Activated CD4-positive, alpha-beta T cell treated with anti-CD3 and anti-CD28 coated beads for 36 hours (primary cell): ENCODE results near the gene SOX12. TPM values are rescaled to one million over a fixed set of nuclear protein-coding genes. Genes with fewer than 3 reads are reported as not detected.

Experiments
- ATAC-seq: fragments of 200-7000 bp; cut with Tn5 transposase; one replicate; pipeline ENCODE4 v1.10.0; 2021; ENCODE audit warnings: mild to moderate bottlenecking, moderate library complexity
- CTCF ChIA-PET: fragments of 350-600 bp; sonication (Branson Sonifier 250); formaldehyde crosslinking; loops from one replicate; lab custom pipeline; 2021; ENCODE audit warnings: antibody characterized with exemption; lab: Charles Lee
- POLR2A ChIA-PET: fragments of 350-600 bp; sonication (Branson Sonifier 250); formaldehyde crosslinking; loops from one replicate; lab custom pipeline; 2021; ENCODE audit warnings: antibody characterized with exemption, inconsistent platforms; lab: Charles Lee
- DNase-seq: peaks from one replicate; pipeline ENCODE4 v3.0.0-alpha.2; 2020
- H3K27ac Mint-ChIP-seq: one replicate; pipeline ENCODE4 v1.8.0; 2021; ENCODE audit warnings: mixed read lengths
- H3K27me3 Mint-ChIP-seq: one replicate; pipeline ENCODE4 v1.8.0; 2021; ENCODE audit warnings: mixed read lengths
- H3K36me3 Mint-ChIP-seq: one replicate; pipeline ENCODE4 v1.8.0; 2021; ENCODE audit warnings: low read depth, mixed read lengths
- H3K4me1 Mint-ChIP-seq: one replicate; pipeline ENCODE4 v1.8.0; 2021; ENCODE audit warnings: mixed read lengths
- H3K4me3 Mint-ChIP-seq: one replicate; pipeline ENCODE4 v1.8.0; 2021; ENCODE audit warnings: mild to moderate bottlenecking, moderate library complexity, mixed read lengths
- H3K9me3 Mint-ChIP-seq: one replicate; pipeline ENCODE4 v1.8.0; 2021; ENCODE audit warnings: low read depth, mixed read lengths
- intact Hi-C, 2 experiments: fragments of 100-400 bp; cut with DNase I in 1 of 2; cut with micrococcal nuclease in 1 of 2; formaldehyde crosslinking; loops; one replicate each; pipeline versions ENCODE4 v1.14.2 to v1.15.1; 2022 to 2024; cut with DNase I, micrococcal nuclease
- total RNA-seq, 2 experiments: library from RNA; stranded (reverse); gene quantifications; one replicate each; pipeline ENCODE4 v1.2.3, GENCODE V29; 2021

The SOX12 gene
- total RNA-seq, 2 experiments from 2014 or later: 8.1 to 8.5 TPM

- H3K4me1 Mint-ChIP-seq: peaks cover 15% of the 10 kb centered on the region
- peaks cover 2% of the 10 kb centered on the region for H3K36me3 Mint-ChIP-seq
- CTCF ChIA-PET: interaction anchor here (1.2 kb wide), 1 partner anchor 40 kb away, joined by 4 read pairs; no protein-coding TSS in a partner anchor
- peak within 1 kb of the TSS; percentile 85 for H3K27ac Mint-ChIP-seq
- peak; percentile 94 for DNase-seq
- POLR2A ChIA-PET: no interaction called here
- peak; percentile 94 for ATAC-seq
- intact Hi-C loops: loop anchor here (1.0 kb wide), 4 partner anchors 20 to 35 kb away; partner anchors contain the start of gene SOX12 (in 1 of the 2)
- H3K27me3 Mint-ChIP-seq: no peaks in the 10 kb centered on the region
- H3K4me3 Mint-ChIP-seq: no peak within 1 kb of the TSS
- H3K9me3 Mint-ChIP-seq: no peaks in the 10 kb centered on the region
Observed at GRCh38 chr20:290084-290831, 35.1 kb upstream of the SOX12 start, which contains the start of gene C20orf96. TSS of gene C20orf96 (minus strand) at chr20:290750. CDS start at chr20:290610, 140 bp downstream.

GRCh38 chr20:294602-295001, 30.8 kb upstream of the SOX12 start:
- no peaks in the 10 kb centered on the region for H3K9me3 Mint-ChIP-seq
- POLR2A ChIA-PET: no interaction called here
- CTCF ChIA-PET: interaction anchor here (0.7 to 1.4 kb wide), 2 partner anchors 36 to 1554 kb away, joined by 3 to 5 read pairs; no protein-coding TSS in a partner anchor
- no peak overlapping the region for H3K4me3 Mint-ChIP-seq
- H3K36me3 Mint-ChIP-seq: peaks cover 19% of the 10 kb centered on the region
- H3K4me1 Mint-ChIP-seq: peaks cover 21% of the 10 kb centered on the region
- no peak for ATAC-seq
- no peaks in the 10 kb centered on the region for H3K27me3 Mint-ChIP-seq
- DNase-seq: no peak
- no peak overlapping the region for H3K27ac Mint-ChIP-seq
- intact Hi-C loops: no loop called here

GRCh38 chr20:295804-296203, 29.5 kb upstream of the SOX12 start:
- no peak for DNase-seq
- ChIA-PET POLR2A (no interaction called here), CTCF (interaction anchor here (1.3 kb wide), 1 partner anchor 28 kb away, joined by 3 read pairs; no protein-coding TSS in a partner anchor)
- Mint-ChIP-seq H3K27ac (peak overlapping the region; percentile 66), H3K4me3 (peak overlapping the region; percentile 100), H3K9me3 (no peaks in the 10 kb centered on the region), H3K27me3 (no peaks in the 10 kb centered on the region), H3K36me3 (peaks cover 25% of the 10 kb centered on the region), H3K4me1 (peaks cover 29% of the 10 kb centered on the region)
- no peak for ATAC-seq
- intact Hi-C loops: no loop called here

- intact Hi-C loops: loop anchor here (1.0 kb wide), 4 partner anchors 27 to 246 kb away; partner anchors contain the start of genes CSNK2A1 (in 1 of the 2) and RBCK1 (in 1 of the 2)
- Mint-ChIP-seq H3K36me3 (peaks cover 31% of the 10 kb centered on the region), H3K9me3 (no peaks in the 10 kb centered on the region), H3K4me3 (peak within 1 kb of the TSS; percentile 100), H3K27ac (peak within 1 kb of the TSS; percentile 99), H3K27me3 (no peaks in the 10 kb centered on the region), H3K4me1 (peaks cover 44% of the 10 kb centered on the region)
- ATAC-seq: peak; percentile 81
- ChIA-PET CTCF (interaction anchor here (0.6 to 1.3 kb wide), 4 partner anchors 26 to 136 kb away, joined by 3 read pairs; no protein-coding TSS in a partner anchor), POLR2A (interaction anchor here (0.6 to 2.0 kb wide), 3 partner anchors 20 to 41 kb away, joined by 7 to 8 read pairs (median 8); partner anchors contain the start of gene SOX12)
- DNase-seq: peak; percentile 92
Observed at GRCh38 chr20:297098-297924, 28.0 kb upstream of the SOX12 start, which contains the start of gene ZCCHC3. TSS of gene ZCCHC3 (plus strand) at chr20:297570. CDS start at chr20:297587, 17 bp downstream.

- Mint-ChIP-seq H3K36me3 (peaks cover 31% of the 10 kb centered on the region), H3K4me3 (peak overlapping the region; percentile 100), H3K4me1 (peaks cover 52% of the 10 kb centered on the region), H3K27me3 (no peaks in the 10 kb centered on the region), H3K9me3 (no peaks in the 10 kb centered on the region), H3K27ac (peak overlapping the region; percentile 99)
- ATAC-seq (peak; percentile 40), DNase-seq (peak; percentile 72)
- POLR2A ChIA-PET: interaction anchor here (0.7 to 2.0 kb wide), 2 partner anchors 21 to 27 kb away, joined by 7 to 8 read pairs; partner anchors contain the start of gene SOX12
- CTCF ChIA-PET: interaction anchor here (0.9 to 6.1 kb wide), 6 partner anchors 10 to 39 kb away, joined by 3 to 40 read pairs (median 4); no protein-coding TSS in a partner anchor
- intact Hi-C loops: loop anchor here (1.0 kb wide), 5 partner anchors 12 to 245 kb away; partner anchors contain the start of genes CSNK2A1 (in 1 of the 2) and RBCK1 (in 1 of the 2)
Observed at GRCh38 chr20:297925-298775, 27.2 kb upstream of the SOX12 start.

- DNase-seq: no peak
- CTCF ChIA-PET: interaction anchor here (0.9 to 6.1 kb wide), 8 partner anchors 9 to 40 kb away, joined by 3 to 40 read pairs (median 4); no protein-coding TSS in a partner anchor
- Mint-ChIP-seq H3K4me3 (peak overlapping the region; percentile 100), H3K9me3 (no peaks in the 10 kb centered on the region), H3K4me1 (peaks cover 52% of the 10 kb centered on the region), H3K36me3 (peaks cover 31% of the 10 kb centered on the region), H3K27ac (peak overlapping the region; percentile 99), H3K27me3 (no peaks in the 10 kb centered on the region)
- POLR2A ChIA-PET: interaction anchor here (2.0 kb wide), 1 partner anchor 26 kb away, joined by 7 read pairs; the partner anchor contains the start of gene SOX12
- ATAC-seq: no peak
- intact Hi-C loops: loop anchor here in 1 of 2 experiments (1.0 kb wide), 1 partner anchor 11 kb away; no protein-coding TSS in a partner anchor
Observed at GRCh38 chr20:298776-299391, 26.5 kb upstream of the SOX12 start.

- Mint-ChIP-seq H3K36me3 (peaks cover 31% of the 10 kb centered on the region), H3K27ac (peak overlapping the region; percentile 45)
- intact Hi-C loops: no loop called here
Observed at GRCh38 chr20:300345-300990, 24.9 kb upstream of the SOX12 start.

GRCh38 chr20:301886-302848, 23.2 kb upstream of the SOX12 start:
- POLR2A ChIA-PET: no interaction called here
- intact Hi-C loops: no loop called here
- Mint-ChIP-seq H3K9me3 (no peaks in the 10 kb centered on the region), H3K27me3 (no peaks in the 10 kb centered on the region), H3K36me3 (peaks cover 31% of the 10 kb centered on the region), H3K27ac (peak overlapping the region; percentile 52), H3K4me3 (peak overlapping the region; percentile 3), H3K4me1 (peaks cover 40% of the 10 kb centered on the region)
- ATAC-seq (peak; percentile 73), DNase-seq (peak; percentile 36)
- CTCF ChIA-PET: interaction anchor here (0.6 to 6.1 kb wide), 3 partner anchors 22 to 31 kb away, joined by 4 to 40 read pairs (median 13); no protein-coding TSS in a partner anchor

More at GRCh38 chr20:300345-300990, 24.9 kb upstream of the SOX12 start:
- Mint-ChIP-seq H3K9me3 (no peaks in the 10 kb centered on the region), H3K27me3 (no peaks in the 10 kb centered on the region), H3K4me3 (peak overlapping the region; percentile 100), H3K4me1 (peaks cover 52% of the 10 kb centered on the region)
- DNase-seq (no peak), ATAC-seq (no peak)
- ChIA-PET POLR2A (no interaction called here), CTCF (interaction anchor here (0.6 to 6.1 kb wide), 5 partner anchors 24 to 182 kb away, joined by 3 to 40 read pairs (median 13); no protein-coding TSS in a partner anchor)
